Keratinocyte (primary cell): Measurements from ENCODE around the gene RBFOX2.

Source experiments
- EZH2 ChIP-seq: IDR thresholded peaks from one replicate; pipeline ENCODE4 v1.6.1; 2012; ENCODE audit warnings: inconsistent platforms, mild to moderate bottlenecking, low read length, moderate library complexity
- TF ChIP-seq, protein P1 (sequence below), 3 experiments: IDR thresholded peaks in 1 of 3; conservative IDR thresholded peaks in 1 of 3; optimal IDR thresholded peaks in 1 of 3; 2 replicates in 2 of 3; 3 replicates in 1 of 3; pipeline versions ENCODE3 to v1.5.1; 2011; ENCODE audit warnings: low read length in 3 of 3, mild to moderate bottlenecking in 3 of 3, moderate library complexity in 2 of 3, control low read depth in 1 of 3, inconsistent platforms in 1 of 3; ENCODE audit not compliant: insufficient read depth in 2 of 3; ENCODE audit errors: extremely low read depth in 1 of 3

DNA sequence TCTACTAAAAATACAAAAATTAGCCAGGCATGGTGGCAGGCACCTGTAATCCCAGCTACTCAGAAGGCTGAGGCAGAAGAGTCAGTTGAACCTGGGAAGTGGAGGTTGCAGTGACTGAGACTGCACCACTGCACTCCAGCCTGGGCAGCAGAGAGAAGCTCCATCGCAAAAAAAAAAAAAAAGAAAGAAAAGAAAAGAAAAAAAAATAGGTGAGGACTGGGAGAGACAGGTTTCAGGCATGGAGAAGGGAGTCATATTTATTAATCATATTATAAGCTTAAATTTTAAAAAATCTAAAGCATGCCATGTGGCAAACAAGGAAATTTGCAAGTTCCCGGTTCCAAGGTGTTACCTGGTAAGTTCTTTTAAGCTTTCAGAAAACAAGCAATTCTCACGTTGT lies 311.1 kb downstream of the RBFOX2 start, which contains the start of gene APOL5:
- TF ChIP-seq, protein P1, sequence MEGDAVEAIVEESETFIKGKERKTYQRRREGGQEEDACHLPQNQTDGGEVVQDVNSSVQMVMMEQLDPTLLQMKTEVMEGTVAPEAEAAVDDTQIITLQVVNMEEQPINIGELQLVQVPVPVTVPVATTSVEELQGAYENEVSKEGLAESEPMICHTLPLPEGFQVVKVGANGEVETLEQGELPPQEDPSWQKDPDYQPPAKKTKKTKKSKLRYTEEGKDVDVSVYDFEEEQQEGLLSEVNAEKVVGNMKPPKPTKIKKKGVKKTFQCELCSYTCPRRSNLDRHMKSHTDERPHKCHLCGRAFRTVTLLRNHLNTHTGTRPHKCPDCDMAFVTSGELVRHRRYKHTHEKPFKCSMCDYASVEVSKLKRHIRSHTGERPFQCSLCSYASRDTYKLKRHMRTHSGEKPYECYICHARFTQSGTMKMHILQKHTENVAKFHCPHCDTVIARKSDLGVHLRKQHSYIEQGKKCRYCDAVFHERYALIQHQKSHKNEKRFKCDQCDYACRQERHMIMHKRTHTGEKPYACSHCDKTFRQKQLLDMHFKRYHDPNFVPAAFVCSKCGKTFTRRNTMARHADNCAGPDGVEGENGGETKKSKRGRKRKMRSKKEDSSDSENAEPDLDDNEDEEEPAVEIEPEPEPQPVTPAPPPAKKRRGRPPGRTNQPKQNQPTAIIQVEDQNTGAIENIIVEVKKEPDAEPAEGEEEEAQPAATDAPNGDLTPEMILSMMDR (optimal IDR thresholded peaks at IDR 0.05 in 1 of 3, IDR thresholded peaks at IDR 0.05 in 1 of 3, conservative IDR thresholded peaks at IDR 0.05 in 1 of 3; ENCODE audit: extremely low read depth in 1 of 3, insufficient read depth in 2 of 3, low read length in 3 of 3), result no peak
- TF ChIP-seq EZH2, result no peak
